Neural cell (in vitro differentiated cells): ENCODE results near the gene SYT5. TPM values are rescaled to one million over a fixed set of nuclear protein-coding genes. Genes with fewer than 3 reads are reported as not detected.

ENCODE experiments used
- H2AFZ ChIP-seq: fragments of 200-600, 300-800 bp; sonication (generic), shearing (Covaris generic); 2 replicates; pipeline ENCODE4 v1.6.0; 2014; ENCODE audit warnings: low read depth, mild to moderate bottlenecking, antibody characterized with exemption, low read length, moderate library complexity
- H3F3A ChIP-seq: fragments of 200-600 bp; shearing (Covaris generic); 2 replicates; pipeline ENCODE4 v1.6.1; 2016; ENCODE audit warnings: mild to moderate bottlenecking, moderate library complexity, mixed read lengths, antibody characterized with exemption, low read length; ENCODE audit not compliant: insufficient read depth, poor library complexity, severe bottlenecking
- H3K27ac ChIP-seq: fragments of 200-600, 300-800 bp; sonication (generic), shearing (Covaris generic); 2 replicates; pipeline ENCODE4 v1.5.1; 2014; ENCODE audit warnings: mild to moderate bottlenecking, low read length, moderate library complexity
- H3K27me3 ChIP-seq: fragments of 300-800, 200-600 bp; sonication (generic), shearing (Covaris generic); 2 replicates; pipeline ENCODE4 v1.6.0; 2014; ENCODE audit warnings: mild to moderate bottlenecking, low read depth, low read length, moderate library complexity; ENCODE audit not compliant: insufficient read depth
- H3K36me3 ChIP-seq: fragments of 300-800, 200-600 bp; sonication (generic), shearing (Covaris generic); 2 replicates; pipeline ENCODE4 v1.5.1; 2014; ENCODE audit warnings: mild to moderate bottlenecking, antibody characterized with exemption, low read length, moderate library complexity; ENCODE audit not compliant: insufficient read depth
- H3K4me2 ChIP-seq: fragments of 300-800, 200-600 bp; sonication (generic), shearing (Covaris generic); 2 replicates; pipeline ENCODE4 v1.6.0; 2014; ENCODE audit warnings: mild to moderate bottlenecking, low read length
- H3K4me3 ChIP-seq: fragments of 300-800, 200-600 bp; sonication (generic), shearing (Covaris generic); 2 replicates; pipeline ENCODE4 v1.5.1; 2014; ENCODE audit warnings: mild to moderate bottlenecking, low read length, moderate library complexity
- H3K79me2 ChIP-seq: fragments of 200-600 bp; shearing (Covaris generic); replicated peaks from 2 replicates; pipeline ENCODE4 v1.6.0; 2014; ENCODE audit warnings: mild to moderate bottlenecking, low read length, moderate library complexity; ENCODE audit not compliant: insufficient read depth
- H3K9ac ChIP-seq: fragments of 300-800, 200-600 bp; sonication (generic), shearing (Covaris generic); 2 replicates; pipeline ENCODE4 v1.6.1; 2016; ENCODE audit warnings: mild to moderate bottlenecking, low read length, mixed read lengths
- H3K9me2 ChIP-seq: fragments of 200-600 bp; shearing (Covaris generic); 2 replicates; pipeline ENCODE4 v1.6.1; 2016; ENCODE audit warnings: mild to moderate bottlenecking, low read length, mixed read lengths; ENCODE audit not compliant: insufficient read depth
- H3K9me3 ChIP-seq: fragments of 200-600, 300-800 bp; sonication (generic), shearing (Covaris generic); 2 replicates; pipeline ENCODE4 v1.6.1; 2016; ENCODE audit warnings: mild to moderate bottlenecking, mixed run types, low read length, moderate library complexity, mixed read lengths
- H4K20me1 ChIP-seq: fragments of 200-600 bp; shearing (Covaris generic); 2 replicates; pipeline ENCODE4 v1.6.1; 2016; ENCODE audit warnings: mild to moderate bottlenecking, mixed run types; ENCODE audit not compliant: insufficient read depth
- CTCF ChIP-seq: fragments of 450-650 bp; IDR thresholded peaks from 2 replicates; pipeline ENCODE4 v1.5.1; 2014; ENCODE audit warnings: antibody characterized with exemption, mild to moderate bottlenecking, moderate library complexity; ENCODE audit not compliant: poor library complexity, severe bottlenecking
- EP300 ChIP-seq: fragments of 450-650 bp; conservative IDR thresholded peaks from 2 replicates; pipeline ENCODE4 v1.6.1; 2014; ENCODE audit warnings: antibody characterized with exemption, mild to moderate bottlenecking, moderate library complexity; ENCODE audit not compliant: poor library complexity, severe bottlenecking
- EZH2 ChIP-seq: fragments of 200-600, 300-800 bp; shearing (Covaris generic), sonication (generic); IDR thresholded peaks from 2 replicates; pipeline ENCODE4 v1.6.1; 2014; ENCODE audit warnings: antibody characterized with exemption, low read length, borderline replicate concordance, mild to moderate bottlenecking; ENCODE audit not compliant: insufficient read depth, poor library complexity, severe bottlenecking
- MXI1 ChIP-seq: fragments of 450-650 bp; conservative IDR thresholded peaks from 2 replicates; pipeline ENCODE4 v1.6.1; 2014; ENCODE audit warnings: antibody characterized with exemption, mild to moderate bottlenecking; ENCODE audit not compliant: poor library complexity, severe bottlenecking
- POLR2AphosphoS5 ChIP-seq: IDR thresholded peaks from 2 replicates; pipeline ENCODE4 v1.6.1; 2012
- RAD21 ChIP-seq: fragments of 450-650 bp; conservative IDR thresholded peaks from 2 replicates; pipeline ENCODE4 v1.6.1; 2014; ENCODE audit warnings: antibody characterized with exemption, mild to moderate bottlenecking, moderate library complexity
- REST ChIP-seq: IDR thresholded peaks from 2 replicates; pipeline ENCODE4 v1.6.1; 2012; ENCODE audit warnings: borderline replicate concordance
- SMC3 ChIP-seq: fragments of 450-650 bp; conservative IDR thresholded peaks from 2 replicates; pipeline ENCODE4 v1.6.1; 2014; ENCODE audit warnings: antibody characterized with exemption, mild to moderate bottlenecking, moderate library complexity; ENCODE audit not compliant: poor library complexity
- TAF1 ChIP-seq: IDR thresholded peaks from 2 replicates; pipeline ENCODE4 v1.6.1; 2012; ENCODE audit warnings: low read depth
- polyA plus RNA-seq: library from polyadenylated mRNA; depleted of rRNA; stranded (reverse); fragments of >200 nt; gene quantifications from 2 replicates; pipeline ENCODE4 v1.2.3, GENCODE V29; 2014

The SYT5 gene
- polyA plus RNA-seq, 1 donor from 2014 or later = 237 TPM

- H3K9me2 ChIP-seq = no peaks in the 10 kb centered on the region
- H3K36me3 ChIP-seq = no peaks in the 10 kb centered on the region
- no peak for TF ChIP-seq TAF1
- H3K4me2 ChIP-seq = no peak overlapping the region
- H3K4me3 ChIP-seq = no peak overlapping the region
- no peak overlapping the region for H3K27ac ChIP-seq
- H3F3A ChIP-seq = no peaks in the 10 kb centered on the region
- no peaks in the 10 kb centered on the region for H4K20me1 ChIP-seq
- H3K27me3 ChIP-seq = no peaks in the 10 kb centered on the region
- H3K79me2 ChIP-seq = no peaks in the 10 kb centered on the region
- H2AFZ ChIP-seq = no peak overlapping the region
- H3K9me3 ChIP-seq = no peaks in the 10 kb centered on the region
- no peak overlapping the region for H3K9ac ChIP-seq
Observed at GRCh38 chr19:55196803-55197202, 16.7 kb upstream of the SYT5 start.

GRCh38 chr19:55193481-55193880 lies 13.4 kb upstream of the SYT5 start:
- Histone ChIP-seq H3K36me3 (no peaks in the 10 kb centered on the region), H3K4me3 (no peak overlapping the region), H3F3A (no peaks in the 10 kb centered on the region), H3K27ac (no peak overlapping the region), H3K9ac (no peak overlapping the region), H3K27me3 (no peaks in the 10 kb centered on the region), H3K9me2 (no peaks in the 10 kb centered on the region), H3K4me2 (no peak overlapping the region), H3K9me3 (no peaks in the 10 kb centered on the region), H4K20me1 (no peaks in the 10 kb centered on the region), H2AFZ (no peak overlapping the region), H3K79me2 (no peaks in the 10 kb centered on the region)
- TF ChIP-seq CTCF (no peak), MXI1 (no peak), EZH2 (no peak), TAF1 (no peak), REST (no peak), EP300 (no peak), POLR2AphosphoS5 (no peak), SMC3 (no peak), RAD21 (no peak)

GRCh38 chr19:55189403-55189835 lies 9.3 kb upstream of the SYT5 start:
- H3K27ac ChIP-seq = no peak overlapping the region

More at GRCh38 chr19:55189403-55189835, 9.3 kb upstream of the SYT5 start:
- no peaks in the 10 kb centered on the region for H4K20me1 ChIP-seq
- no peaks in the 10 kb centered on the region for H3K9me2 ChIP-seq
- peaks cover 5% of the 10 kb centered on the region for H3K27me3 ChIP-seq
- H3K9ac ChIP-seq = no peak overlapping the region
- no peaks in the 10 kb centered on the region for H3K79me2 ChIP-seq
- no peak overlapping the region for H3K4me3 ChIP-seq
- no peaks in the 10 kb centered on the region for H3K36me3 ChIP-seq
- no peak for TF ChIP-seq MXI1
- TF ChIP-seq CTCF = no peak
- TF ChIP-seq TAF1 = no peak
- TF ChIP-seq POLR2AphosphoS5 = no peak
- TF ChIP-seq EZH2 = no peak
- TF ChIP-seq RAD21 = no peak
- no peak for TF ChIP-seq SMC3
- no peak for TF ChIP-seq REST
- no peak for TF ChIP-seq EP300
- no peak overlapping the region for H3K4me2 ChIP-seq
- no peaks in the 10 kb centered on the region for H3F3A ChIP-seq
- H3K9me3 ChIP-seq = no peaks in the 10 kb centered on the region
- H2AFZ ChIP-seq = no peak overlapping the region
